HFF-Myc (cell line): Measurements from ENCODE around the gene HPF1.
"Not testable (repeated sequence)": the region's sequence is repeated elsewhere in the genome, so short reads cannot be mapped to it uniquely, and the experiment has no call there.

Experiments used
- DNase-seq: peaks from one replicate; pipeline ENCODE4 v3.0.0-alpha.2; 2011; ENCODE audit warnings: low read depth; ENCODE audit errors: extremely low read depth
- H3K4me3 ChIP-seq: replicated peaks from 2 replicates; pipeline ENCODE4 v1.5.1; 2011; ENCODE audit warnings: low read depth, mild to moderate bottlenecking, control low read depth, low read length
- TF ChIP-seq, protein P1 (sequence below): IDR thresholded peaks from 2 replicates; pipeline ENCODE4 v1.5.1; 2012; ENCODE audit warnings: mild to moderate bottlenecking, low read depth, low read length, control low read depth; ENCODE audit errors: missing control alignments

HPF1 gene

DNA sequence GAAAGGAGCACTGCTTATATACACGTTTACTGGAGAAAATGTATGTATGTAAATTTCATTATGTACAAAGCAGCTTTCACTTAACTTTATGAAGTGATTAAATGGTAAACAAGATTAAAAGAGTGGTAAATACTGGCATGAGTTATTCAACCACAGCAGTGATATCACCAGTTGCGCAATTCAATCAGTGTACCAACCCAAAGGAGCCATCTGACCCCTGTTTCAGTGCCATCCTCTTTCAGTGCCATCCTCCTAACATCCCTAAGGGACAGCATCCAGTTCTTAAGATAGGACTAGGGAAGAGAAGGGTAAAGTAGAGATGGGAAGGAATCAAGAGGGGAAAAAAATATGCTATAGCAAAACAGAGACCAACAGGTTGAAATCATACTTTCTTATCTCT, 16.2 kb downstream of the HPF1 start:
- DNase-seq = no peak
- TF ChIP-seq, protein P1, sequence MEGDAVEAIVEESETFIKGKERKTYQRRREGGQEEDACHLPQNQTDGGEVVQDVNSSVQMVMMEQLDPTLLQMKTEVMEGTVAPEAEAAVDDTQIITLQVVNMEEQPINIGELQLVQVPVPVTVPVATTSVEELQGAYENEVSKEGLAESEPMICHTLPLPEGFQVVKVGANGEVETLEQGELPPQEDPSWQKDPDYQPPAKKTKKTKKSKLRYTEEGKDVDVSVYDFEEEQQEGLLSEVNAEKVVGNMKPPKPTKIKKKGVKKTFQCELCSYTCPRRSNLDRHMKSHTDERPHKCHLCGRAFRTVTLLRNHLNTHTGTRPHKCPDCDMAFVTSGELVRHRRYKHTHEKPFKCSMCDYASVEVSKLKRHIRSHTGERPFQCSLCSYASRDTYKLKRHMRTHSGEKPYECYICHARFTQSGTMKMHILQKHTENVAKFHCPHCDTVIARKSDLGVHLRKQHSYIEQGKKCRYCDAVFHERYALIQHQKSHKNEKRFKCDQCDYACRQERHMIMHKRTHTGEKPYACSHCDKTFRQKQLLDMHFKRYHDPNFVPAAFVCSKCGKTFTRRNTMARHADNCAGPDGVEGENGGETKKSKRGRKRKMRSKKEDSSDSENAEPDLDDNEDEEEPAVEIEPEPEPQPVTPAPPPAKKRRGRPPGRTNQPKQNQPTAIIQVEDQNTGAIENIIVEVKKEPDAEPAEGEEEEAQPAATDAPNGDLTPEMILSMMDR = no peak

DNA sequence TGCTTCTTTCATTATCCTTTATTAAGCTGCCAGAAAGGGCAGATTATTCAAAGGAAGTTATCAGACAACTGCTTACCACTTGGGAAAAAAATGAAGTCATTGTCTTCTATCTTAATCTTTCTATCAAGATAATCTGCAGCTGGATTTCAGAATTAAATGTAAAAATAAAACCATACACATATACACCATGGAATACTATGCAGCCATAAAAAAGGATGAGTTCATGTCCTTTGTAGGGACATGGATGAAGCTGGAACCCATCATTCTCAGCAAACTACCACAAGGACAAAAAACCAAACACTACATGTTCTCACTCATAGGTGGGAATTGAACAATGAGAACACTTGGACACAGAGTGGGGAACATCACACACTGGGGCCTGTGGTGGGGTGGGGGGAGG, 19.1 kb downstream of the HPF1 start:
- DNase-seq, H3K4me3 ChIP-seq: not testable (repeated sequence)

More for the DNA sequence above, 16.2 kb downstream of the HPF1 start:
- H3K4me3 ChIP-seq = no peak overlapping the region

DNA sequence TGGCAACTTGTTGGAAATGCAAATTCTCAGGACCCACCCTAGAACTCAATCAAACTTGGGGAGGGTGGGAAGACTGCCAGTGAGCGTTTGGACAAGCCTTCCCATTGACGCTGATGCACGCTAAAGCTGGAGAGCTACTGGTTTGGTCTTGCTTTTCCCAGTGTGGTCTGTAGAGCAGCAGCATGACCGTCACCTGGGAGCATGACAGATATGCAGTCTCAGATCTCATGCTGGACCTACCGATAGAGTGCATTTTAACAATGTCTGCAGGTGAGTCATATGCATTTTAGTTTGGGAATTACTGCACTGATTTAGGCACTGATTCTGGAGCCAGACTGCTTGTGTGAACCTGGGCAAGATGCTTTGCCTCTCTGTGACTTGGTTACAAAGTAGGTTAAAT, 27.2 kb downstream of the HPF1 start:
- TF ChIP-seq, protein P1 = no peak
- DNase-seq = no peak
- H3K4me3 ChIP-seq = no peak overlapping the region

DNA sequence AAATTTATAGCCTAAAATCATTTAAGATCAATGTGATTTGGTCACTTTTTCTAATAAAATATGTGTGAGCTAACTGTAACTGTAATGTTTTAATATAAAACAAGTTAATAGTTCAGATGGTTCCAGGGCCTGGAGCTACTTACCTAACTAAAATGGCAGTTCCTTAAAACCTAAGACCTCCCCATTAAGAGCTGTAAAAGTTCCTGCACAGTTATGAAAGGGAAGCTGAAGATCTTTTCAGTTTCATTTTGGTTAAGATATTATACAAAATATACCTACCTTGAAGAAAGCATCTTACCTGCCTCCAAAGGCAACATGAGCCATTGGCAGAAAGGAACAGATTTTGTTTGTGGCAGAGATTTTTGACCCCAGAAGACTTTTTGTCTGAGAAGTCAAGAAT, 30.1 kb downstream of the HPF1 start:
- DNase-seq = no peak
- TF ChIP-seq, protein P1 = no peak
- no peak overlapping the region for H3K4me3 ChIP-seq

DNA sequence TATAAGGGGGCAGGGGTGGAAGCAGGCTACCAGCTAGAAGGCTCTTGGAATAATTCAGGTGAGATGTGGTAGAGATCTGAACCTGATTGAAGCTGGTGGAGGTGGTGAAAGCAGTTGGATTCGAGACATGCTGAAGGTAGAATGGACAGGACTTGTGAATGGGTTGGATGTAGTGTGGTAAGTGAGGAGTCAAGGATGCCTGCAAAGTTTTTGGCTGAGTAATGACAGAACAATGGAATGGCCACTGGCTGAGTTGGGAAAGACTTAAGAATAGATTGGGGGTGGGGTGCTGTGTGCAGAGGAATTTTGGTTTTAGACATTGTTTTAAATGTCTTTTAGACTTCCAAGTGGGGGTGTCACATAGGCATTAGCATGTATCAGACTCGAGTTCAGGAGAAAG, 33.5 kb downstream of the HPF1 start:
- TF ChIP-seq, protein P1 = no peak
- no peak overlapping the region for H3K4me3 ChIP-seq
- no peak for DNase-seq

DNA sequence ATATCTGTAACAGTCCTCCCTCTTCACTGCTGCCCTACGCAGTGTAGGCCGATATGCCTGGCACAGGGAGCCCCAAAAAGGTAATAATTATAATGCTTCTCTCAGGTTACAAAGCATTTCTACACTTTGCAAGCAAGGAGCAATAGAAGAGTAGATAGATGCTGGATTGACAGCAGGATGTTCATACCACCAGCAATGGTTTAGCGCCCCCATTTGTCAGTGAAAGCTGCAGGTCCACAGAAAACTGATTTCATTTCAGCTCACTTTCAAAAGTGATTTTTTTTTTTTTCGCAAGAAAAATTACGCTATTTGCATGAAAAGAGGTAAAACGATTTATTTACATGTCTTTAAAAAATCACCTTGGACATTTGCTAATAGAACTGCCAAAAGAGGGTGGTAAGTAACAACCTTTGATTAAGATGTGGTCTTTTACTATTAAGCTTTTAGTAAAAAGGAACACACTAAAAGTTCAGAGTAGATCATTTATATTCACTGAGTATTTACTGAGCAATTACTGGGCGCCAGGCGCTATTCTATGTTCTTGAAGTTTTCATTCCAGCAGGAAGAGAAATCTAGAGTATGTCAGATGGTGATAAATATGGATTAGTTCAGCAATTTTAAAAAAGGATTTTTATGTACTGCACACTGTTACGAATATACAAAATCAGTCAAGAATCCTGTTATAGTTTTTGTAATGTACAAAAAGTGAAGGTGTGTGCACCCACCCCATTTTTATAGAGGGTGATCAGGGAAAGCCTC, 34.4 kb downstream of the HPF1 start:
- no peak for DNase-seq
- H3K4me3 ChIP-seq = no peak overlapping the region
- TF ChIP-seq, protein P1 = peak; percentile 21

DNA sequence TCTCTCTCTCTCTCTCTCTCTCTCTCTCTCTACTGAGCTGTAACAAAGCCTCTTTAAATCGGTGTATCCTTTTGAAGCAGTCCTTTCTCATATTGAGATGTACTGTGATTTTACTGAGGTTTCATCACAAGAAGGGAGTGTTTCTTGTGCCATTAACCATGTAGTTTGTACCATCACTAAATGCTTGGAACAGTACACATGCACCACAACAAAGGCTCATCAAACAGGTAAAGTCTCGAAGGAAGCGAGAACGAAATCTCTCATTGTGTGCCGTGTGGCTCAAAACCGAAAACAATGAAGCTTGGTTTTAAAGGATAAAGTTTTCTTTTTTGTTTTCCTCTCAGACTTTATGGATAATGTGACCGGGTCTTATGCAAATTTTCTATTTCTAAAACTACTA, 37.2 kb downstream of the HPF1 start:
- DNase-seq = no peak
- TF ChIP-seq, protein P1 = no peak
- no peak overlapping the region for H3K4me3 ChIP-seq
